H1 (cell line): ENCODE results near the gene DOK1. TPM values are rescaled to one million over a fixed set of nuclear protein-coding genes. Genes with fewer than 3 reads are reported as not detected.

Source experiments
- CTCF ChIA-PET: fragments of 300-600 bp; sonication (Branson Sonifier 250); formaldehyde crosslinking; loops from one replicate; lab custom pipeline; 2021; ENCODE audit not compliant: partially characterized antibody; lab: Charles Lee
- POLR2A ChIA-PET: fragments of 300-600 bp; sonication (Branson Sonifier 250); formaldehyde crosslinking; loops from one replicate; lab custom pipeline; 2021; ENCODE audit warnings: inconsistent platforms; ENCODE audit not compliant: partially characterized antibody; lab: Charles Lee
- DNase-seq, 2 experiments: peaks; one replicate each; pipeline versions ENCODE4 v3.0.0 to v3.0.0-alpha.2; 2010 to 2022; ENCODE audit warnings: low spot score in 2 of 2, low read depth in 1 of 2, mixed read lengths in 1 of 2
- FAIRE-seq: peaks from 2 replicates; lab custom pipeline; 2011; peaks lifted over from hg19 to GRCh38; lab: Jason Lieb, UNC
- H2AFZ ChIP-seq: 2 replicates; pipeline ENCODE4 v1.8.1; 2012; ENCODE audit warnings: low read length, inconsistent platforms
- H2AK5ac ChIP-seq: 2 replicates; pipeline ENCODE4 v1.6.1; 2013; ENCODE audit warnings: low read depth, low read length
- H2BK120ac ChIP-seq: replicated peaks from 2 replicates; pipeline ENCODE3; 2013; ENCODE audit warnings: low read depth, low read length, inconsistent platforms
- H2BK12ac ChIP-seq: 2 replicates; pipeline ENCODE4 v1.6.1; 2013; ENCODE audit warnings: low read depth, low read length
- H2BK15ac ChIP-seq: 2 replicates; pipeline ENCODE4 v1.6.1; 2013; ENCODE audit warnings: low read length
- H2BK20ac ChIP-seq: 2 replicates; pipeline ENCODE4 v1.6.1; 2013; ENCODE audit warnings: low read length
- H2BK5ac ChIP-seq: 2 replicates; pipeline ENCODE4 v1.6.1; 2013; ENCODE audit warnings: low read depth, low read length
- H3K14ac ChIP-seq: 2 replicates; pipeline ENCODE4 v1.6.1; 2013; ENCODE audit warnings: inconsistent platforms; ENCODE audit not compliant: insufficient read length
- H3K18ac ChIP-seq: 2 replicates; pipeline ENCODE4 v1.6.1; 2013; ENCODE audit warnings: low read length; ENCODE audit errors: extremely low read depth
- H3K23ac ChIP-seq: 2 replicates; pipeline ENCODE4 v1.6.1; 2013; ENCODE audit warnings: inconsistent platforms; ENCODE audit not compliant: insufficient read length
- H3K23me2 ChIP-seq: 2 replicates; pipeline ENCODE4 v1.6.1; 2013; ENCODE audit warnings: low read depth, low read length
- H3K27ac ChIP-seq: 2 replicates; pipeline ENCODE4 v1.6.1; 2011; ENCODE audit warnings: low read depth, low read length, inconsistent platforms
- H3K27me3 ChIP-seq, 4 experiments: replicated peaks in 1 of 4; 1 replicate in 1 of 4; 2 replicates in 3 of 4; pipeline versions ENCODE4 v1.6.1 to v1.8.1; 2011 to 2013; ENCODE audit warnings: low read length in 3 of 4, mild to moderate bottlenecking in 3 of 4, inconsistent platforms in 2 of 4, mixed read lengths in 2 of 4, moderate library complexity in 1 of 4; ENCODE audit not compliant: control insufficient read depth in 3 of 4, insufficient read depth in 3 of 4; ENCODE audit errors: extremely low read depth in 1 of 4
- H3K36me3 ChIP-seq, 4 experiments: 2 replicates each; pipeline versions ENCODE4 v1.6.1 to v1.8.1; 2011 to 2013; ENCODE audit warnings: mild to moderate bottlenecking in 4 of 4, low read length in 3 of 4, moderate library complexity in 2 of 4, control low read depth in 1 of 4, inconsistent platforms in 1 of 4; ENCODE audit not compliant: insufficient read depth in 4 of 4, control insufficient read depth in 2 of 4
- H3K4ac ChIP-seq: replicated peaks from 2 replicates; pipeline ENCODE3; 2013; ENCODE audit warnings: low read length, low read depth, mixed read lengths, inconsistent platforms; ENCODE audit not compliant: insufficient read length
- H3K4me1 ChIP-seq, 4 experiments: replicated peaks in 1 of 4; 1 replicate in 1 of 4; 2 replicates in 3 of 4; pipeline versions ENCODE4 v1.6.1 to v1.8.1; 2011 to 2013; ENCODE audit warnings: low read length in 3 of 4, inconsistent platforms in 2 of 4, mixed read lengths in 1 of 4; ENCODE audit not compliant: insufficient read depth in 4 of 4, control insufficient read depth in 3 of 4
- H3K4me2 ChIP-seq, 2 experiments: 2 replicates each; pipeline versions ENCODE4 v1.6.1 to v1.8.1; 2011 to 2013; ENCODE audit warnings: low read depth in 2 of 2, low read length in 2 of 2, control low read depth in 1 of 2, inconsistent platforms in 1 of 2, mild to moderate bottlenecking in 1 of 2; ENCODE audit not compliant: insufficient read depth in 1 of 2
- H3K4me3 ChIP-seq, 4 experiments: fragments of 200-600, 300-600 bp in 1 of 4; sonication (generic), shearing (Covaris generic), sonication (Bioruptor Twin) in 1 of 4; 2 replicates each; pipeline versions ENCODE4 v1.5.1 to v1.8.1; 2011 to 2016; ENCODE audit warnings: low read length in 4 of 4, low read depth in 3 of 4, control low read depth in 2 of 4, inconsistent platforms in 2 of 4, mild to moderate bottlenecking in 2 of 4, mixed read lengths in 1 of 4, moderate library complexity in 1 of 4; ENCODE audit not compliant: insufficient read depth in 2 of 4; ENCODE audit errors: extremely low read depth in 1 of 4
- H3K56ac ChIP-seq: replicated peaks from 2 replicates; pipeline ENCODE3; 2013; ENCODE audit warnings: low read depth, mild to moderate bottlenecking, mixed read lengths, low read length, inconsistent platforms; ENCODE audit not compliant: insufficient read length
- H3K79me1 ChIP-seq: 2 replicates; pipeline ENCODE4 v1.6.1; 2013; ENCODE audit warnings: low read depth, low read length, control low read depth
- H3K79me2 ChIP-seq, 2 experiments: 2 replicates each; pipeline versions ENCODE4 v1.6.1 to v1.8.1; 2012 to 2013; ENCODE audit warnings: low read length in 2 of 2, mild to moderate bottlenecking in 2 of 2, inconsistent platforms in 1 of 2; ENCODE audit not compliant: insufficient read depth in 2 of 2, control insufficient read depth in 1 of 2
- H3K9ac ChIP-seq, 4 experiments: replicated peaks in 1 of 4; 1 replicate in 1 of 4; 2 replicates in 3 of 4; pipeline versions ENCODE4 v1.6.1 to v1.8.1; 2011 to 2013; ENCODE audit warnings: low read depth in 3 of 4, low read length in 3 of 4, control low read depth in 2 of 4, mild to moderate bottlenecking in 2 of 4, moderate library complexity in 2 of 4, inconsistent platforms in 1 of 4; ENCODE audit errors: extremely low read depth in 1 of 4
- H3K9me3 ChIP-seq, 2 experiments: 2 replicates each; pipeline versions ENCODE4 v1.6.1 to v1.8.1; 2012 to 2013; ENCODE audit warnings: mild to moderate bottlenecking in 2 of 2, moderate library complexity in 2 of 2, control low read depth in 1 of 2, inconsistent platforms in 1 of 2, low read depth in 1 of 2, low read length in 1 of 2, mixed read lengths in 1 of 2; ENCODE audit not compliant: insufficient read depth in 2 of 2
- H4K20me1 ChIP-seq, 2 experiments: replicated peaks in 1 of 2; 2 replicates each; pipeline versions ENCODE3 to v1.8.1; 2011 to 2013; ENCODE audit warnings: inconsistent platforms in 2 of 2, low read length in 2 of 2, mild to moderate bottlenecking in 1 of 2; ENCODE audit not compliant: insufficient read depth in 2 of 2, control insufficient read depth in 1 of 2
- H4K5ac ChIP-seq: 2 replicates; pipeline ENCODE4 v1.6.1; 2013; ENCODE audit warnings: low read length, low read depth, mixed read lengths, inconsistent platforms; ENCODE audit not compliant: insufficient read length
- H4K8ac ChIP-seq: 2 replicates; pipeline ENCODE4 v1.8.0; 2013; ENCODE audit warnings: mild to moderate bottlenecking, moderate library complexity, low read length, inconsistent platforms; ENCODE audit not compliant: insufficient read depth; ENCODE audit errors: extremely low read depth
- H4K91ac ChIP-seq: replicated peaks from 2 replicates; pipeline ENCODE3; 2013; ENCODE audit warnings: low read length, mixed read lengths, inconsistent platforms; ENCODE audit not compliant: insufficient read length
- HDAC2 ChIP-seq, 2 experiments: fragments of 300-600 bp in 1 of 2; sonication (generic) in 1 of 2; IDR thresholded peaks; 2 replicates each; pipeline ENCODE4 v1.6.1; 2011 to 2012; ENCODE audit warnings: low read depth in 2 of 2, low read length in 2 of 2, mild to moderate bottlenecking in 2 of 2, moderate library complexity in 2 of 2, borderline replicate concordance in 1 of 2, inconsistent platforms in 1 of 2
- KDM4A ChIP-seq: IDR thresholded peaks from one replicate; pipeline ENCODE4 v1.7.1; 2012; ENCODE audit warnings: low read depth, mild to moderate bottlenecking, moderate library complexity, low read length, inconsistent platforms; ENCODE audit not compliant: severe bottlenecking
- MAFK ChIP-seq: IDR thresholded peaks from 2 replicates; pipeline ENCODE4 v1.6.1; 2012; ENCODE audit warnings: low read depth, mild to moderate bottlenecking, improper control_type of control experiment, low read length
- NRF1 ChIP-seq: IDR thresholded peaks from 2 replicates; pipeline ENCODE4 v1.6.1; 2011; ENCODE audit warnings: mild to moderate bottlenecking, low read depth, low read length, improper control_type of control experiment
- RFX5 ChIP-seq: IDR thresholded peaks from 2 replicates; pipeline ENCODE4 v1.6.1; 2011; ENCODE audit warnings: low read depth, low read length, improper control_type of control experiment, borderline replicate concordance
- RXRA ChIP-seq: IDR thresholded peaks from 2 replicates; pipeline ENCODE4 v1.6.1; 2011; ENCODE audit warnings: low read depth, mild to moderate bottlenecking, low read length, moderate library complexity; ENCODE audit not compliant: insufficient read depth
- SAP30 ChIP-seq: fragments of 300-600 bp; sonication (generic); IDR thresholded peaks from 2 replicates; pipeline ENCODE4 v1.7.1; 2012; ENCODE audit warnings: low read length, moderate library complexity, mild to moderate bottlenecking, inconsistent platforms; ENCODE audit not compliant: insufficient read depth, insufficient replicate concordance
- SIX5 ChIP-seq: IDR thresholded peaks from 2 replicates; pipeline ENCODE4 v1.6.1; 2011; ENCODE audit warnings: mild to moderate bottlenecking, low read depth, low read length
- SUZ12 ChIP-seq: fragments of 200-600 bp; sonication (generic); IDR thresholded peaks from 2 replicates; pipeline ENCODE4 v1.6.1; 2012; ENCODE audit warnings: mild to moderate bottlenecking, inconsistent platforms, low read length, moderate library complexity, mixed read lengths
- TAF1 ChIP-seq: IDR thresholded peaks from 2 replicates; pipeline ENCODE4 v1.6.1; 2011; ENCODE audit warnings: mild to moderate bottlenecking, low read depth, low read length
- TAF7 ChIP-seq: optimal IDR thresholded peaks from 2 replicates; pipeline ENCODE3; 2011; ENCODE audit warnings: low read depth, mild to moderate bottlenecking, inconsistent platforms, low read length, moderate library complexity, borderline replicate concordance
- TEAD4 ChIP-seq: IDR thresholded peaks from 2 replicates; pipeline ENCODE4 v1.6.1; 2012; ENCODE audit warnings: low read depth, low read length, inconsistent platforms, mixed read lengths
- WGBS, 2 experiments: shearing (Covaris generic) in 1 of 2; methylation state at CpG; one replicate each; pipeline versions ENCODE4 v1.1.6 to v1.1.7; 2013 to 2015; ENCODE audit warnings: low lambda C conversion rate in 2 of 2, mixed read lengths in 2 of 2, inconsistent platforms in 1 of 2, low coverage in 1 of 2, missing lambda C conversion rate in 1 of 2; ENCODE audit not compliant: insufficient replicate concordance in 2 of 2, insufficient coverage in 1 of 2, insufficient read length in 1 of 2; ENCODE audit errors: extremely low coverage in 1 of 2, missing lambda C conversion rate in 1 of 2; 5-methylcytosine and 5-hydroxymethylcytosine counted together
- polyA plus RNA-seq, 7 experiments: library from polyadenylated mRNA; depleted of rRNA in 3 of 7; stranded (reverse) in 5 of 7; unstranded in 2 of 7; fragments of >200 nt in 5 of 7; fragments of 200-250 nt in 2 of 7; gene quantifications; 1 replicate in 5 of 7; 2 replicates in 1 of 7; 4 replicates in 1 of 7; pipeline versions ENCODE4 v1.2.1 to v1.2.3, GENCODE V29; 2011 to 2013; ENCODE audit warnings: missing spikeins in 2 of 7, mixed read lengths in 2 of 7
- total RNA-seq: library from RNA; stranded (reverse); fragmentation: NEBNext Ultra II Directional; extraction: Animal tissue kit (Norgen Biotek cat#: 25700); gene quantifications from 2 replicates; pipeline ENCODE4 v1.2.1, GENCODE V29; 2021

The DOK1 gene
- total and polyA plus RNA-seq, 2 of the 8 experiments (the other 6 are each of a cell fraction or from before 2014, with no cell fraction given): 11.0 to 14.3 TPM

DNA sequence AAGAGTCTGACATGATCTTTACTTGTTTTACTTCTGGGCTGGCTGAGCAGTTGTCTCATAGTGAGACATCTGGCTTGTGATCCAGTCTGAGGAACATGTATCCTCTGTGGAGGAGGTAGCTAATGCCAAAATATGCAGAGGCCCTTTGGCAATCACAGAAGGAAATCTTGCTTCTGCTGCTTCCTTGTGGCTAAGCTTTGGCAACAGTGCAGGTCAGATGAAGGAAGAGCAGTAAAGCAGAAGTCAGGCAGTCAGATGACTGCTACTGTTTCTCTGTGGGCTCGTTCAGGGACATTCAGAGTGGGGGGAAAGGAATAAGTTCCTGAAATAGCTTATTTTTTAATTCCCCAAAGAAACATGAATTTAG is 22.3 kb downstream of the DOK1 start:
- Histone ChIP-seq H3K4me2 (no peak overlapping the region), H4K5ac (no peak overlapping the region), H3K23me2 (0 out of 2 replicates have a peak, but pooled peaks cover 1% of the 10 kb centered on the region), H3K14ac (no peak overlapping the region), H2BK20ac (no peak overlapping the region), H3K56ac (no peak overlapping the region), H3K79me2 (no peaks in the 10 kb centered on the region), H2BK5ac (no peak overlapping the region), H3K23ac (no peak overlapping the region), H3K27ac (no peak overlapping the region), H2BK15ac (no peak overlapping the region), H3K9me3 (no peaks in the 10 kb centered on the region), H3K36me3 (no peaks in the 10 kb centered on the region), H2AFZ (no peak overlapping the region), H4K91ac (no peak overlapping the region), H4K20me1 (no peaks in the 10 kb centered on the region), H3K9ac (no peak overlapping the region), H3K79me1 (no peaks in the 10 kb centered on the region), H4K8ac (no peak overlapping the region), H2AK5ac (no peak overlapping the region), H3K4me3 (no peak overlapping the region), H3K4ac (no peak overlapping the region)
- CTCF ChIA-PET: interaction anchor here (0.8 to 10.0 kb wide), 9 partner anchors 10 to 74 kb away, joined by 3 to 158 read pairs (median 4); no protein-coding TSS in a partner anchor
- DNase-seq: no peak
- 81% methylated on average over 1 of the region's 1 CpG; no CpG with 5 or more reads in 1 of the 2 experiments for WGBS, 2 experiments
- POLR2A ChIA-PET: interaction anchor here (1.4 to 1.5 kb wide), 2 partner anchors 10 to 79 kb away, joined by 4 to 5 read pairs; no protein-coding TSS in a partner anchor
- no peak for FAIRE-seq
- TF ChIP-seq SUZ12 (no peak), TAF1 (no peak), MAFK (no peak), HDAC2 (IDR thresholded peaks at IDR 0.05; ENCODE audit: borderline replicate concordance in 1 of 2, low read depth in 2 of 2, low read length in 2 of 2) (no peak), NRF1 (no peak), SIX5 (no peak), KDM4A (no peak), TAF7 (no peak), SAP30 (no peak), RXRA (no peak), RFX5 (no peak), TEAD4 (no peak)
- TF ChIP-seq, all 59 proteins: peak for 0
- H2BK12ac ChIP-seq: no peak overlapping the region
- H3K4me1 ChIP-seq: no peaks in the 10 kb centered on the region
- no peak overlapping the region for H3K18ac ChIP-seq
- no peak overlapping the region for H2BK120ac ChIP-seq
- H3K27me3 ChIP-seq: no peaks in the 10 kb centered on the region
